EH (cell line): ENCODE data around the gene STX3.

ENCODE experiments used
- DNase-seq: peaks from one replicate; pipeline ENCODE4 v3.0.0-alpha.2; 2015; ENCODE audit warnings: low read depth

Gene STX3

DNA sequence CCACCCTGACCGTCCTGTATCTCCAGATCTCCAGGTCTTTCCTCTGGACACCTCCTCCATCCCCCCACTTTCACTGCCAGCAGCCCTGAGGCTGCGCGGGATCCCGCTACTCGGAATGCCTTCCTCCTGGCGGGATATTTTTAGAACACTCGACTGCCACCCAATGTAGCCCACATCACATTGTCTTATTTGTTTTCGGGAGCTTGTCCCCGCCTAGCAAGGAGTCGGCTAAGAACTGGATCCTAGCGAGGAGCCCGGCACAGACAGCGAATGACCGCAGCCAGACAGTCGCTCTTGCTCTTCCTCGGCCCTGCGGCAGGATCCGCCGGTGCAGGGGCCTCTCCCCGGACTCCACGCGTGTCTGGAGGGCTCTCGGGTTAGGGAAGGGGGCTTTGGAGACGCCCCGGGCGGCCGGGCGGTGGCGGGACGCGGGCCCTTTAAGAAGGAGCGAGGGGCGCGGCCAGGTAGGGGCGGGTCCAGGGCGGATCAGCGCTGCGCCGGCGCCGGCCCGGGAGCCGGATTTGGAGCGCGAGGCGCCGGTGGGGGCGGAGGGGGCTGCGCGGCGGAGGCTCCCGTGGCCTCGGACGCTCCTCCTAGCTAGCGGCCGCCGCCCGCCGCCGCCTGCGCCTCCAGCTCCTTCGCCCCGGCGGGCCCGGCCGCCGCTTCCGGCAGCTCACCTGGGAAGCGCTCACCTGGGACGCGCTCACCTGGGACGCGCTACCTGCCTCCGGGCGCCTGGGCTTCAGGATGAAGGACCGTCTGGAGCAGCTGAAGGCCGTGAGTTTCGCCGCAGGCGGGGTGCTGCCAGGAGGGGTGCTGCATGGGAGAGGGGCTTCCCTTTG is at the start of gene STX3:
Gene STX3 (plus strand): TSS at position 518 of the 842 bp plus-strand sequence. CDS start 230 bp downstream, at position 748.
- DNase-seq, result peak; percentile 83

DNA sequence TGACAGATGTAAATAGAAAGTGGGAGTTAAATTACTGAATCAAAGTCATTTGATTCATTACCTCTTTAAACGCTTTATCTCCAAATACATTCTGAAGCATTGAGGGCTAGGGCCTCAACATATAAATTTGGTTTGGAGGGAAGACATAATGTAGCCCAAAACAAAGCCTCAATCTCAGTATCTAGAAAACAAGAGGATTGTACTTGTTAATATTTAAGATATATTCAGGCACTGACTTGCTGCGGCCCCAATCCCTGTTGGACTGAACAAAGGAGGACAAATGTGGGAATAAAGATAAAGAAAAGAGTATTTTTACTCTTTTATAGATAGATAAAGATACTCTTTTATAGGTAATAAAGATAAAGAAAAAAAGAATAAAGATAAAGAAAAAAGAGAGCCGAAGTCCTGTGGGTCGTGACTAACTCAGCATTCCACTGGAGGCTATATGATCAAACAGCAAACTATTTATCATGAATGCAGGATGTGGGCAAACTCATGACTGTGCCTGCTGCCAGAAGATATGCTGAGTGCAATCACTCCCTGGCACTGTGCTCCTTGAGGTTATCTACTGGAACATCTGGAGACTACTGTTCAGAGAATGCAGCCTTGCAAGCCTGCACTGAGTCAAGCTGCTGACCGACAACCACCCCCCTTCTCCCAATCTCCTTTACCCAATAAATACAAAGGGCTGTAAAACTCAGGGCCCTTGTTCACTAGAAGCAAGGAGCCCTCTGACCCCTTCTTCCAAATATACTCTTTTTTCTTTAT is 48.5 kb upstream of the STX3 start:
- peak; percentile 95 for DNase-seq

GRCh38 chr11:59707371-59707770 is 47.8 kb upstream of the STX3 start:
- DNase-seq, result no peak

DNA sequence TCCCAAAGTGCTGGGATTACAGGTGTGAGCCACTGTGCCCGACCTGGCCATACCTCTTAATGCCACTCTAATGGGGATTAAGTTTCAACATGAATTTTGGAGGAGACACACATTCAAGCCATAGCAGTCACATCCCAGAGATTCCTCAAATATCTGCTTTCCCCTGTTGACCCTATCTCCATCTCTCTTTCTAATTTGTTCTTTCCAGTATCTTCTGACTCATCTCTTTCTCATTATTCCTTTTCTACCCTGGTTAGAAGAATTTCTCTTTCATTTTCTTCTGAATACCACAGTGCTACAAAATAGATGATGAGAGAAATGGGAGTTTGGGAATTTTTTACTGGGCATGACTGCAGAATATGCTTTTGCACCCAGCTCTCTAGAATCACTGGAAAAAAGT is 46.6 kb upstream of the STX3 start:
- DNase-seq, result peak; percentile 71

- no peak for DNase-seq
These were observed 44.9 kb upstream of the STX3 start for GRCh38 chr11:59710136-59710847.

DNA sequence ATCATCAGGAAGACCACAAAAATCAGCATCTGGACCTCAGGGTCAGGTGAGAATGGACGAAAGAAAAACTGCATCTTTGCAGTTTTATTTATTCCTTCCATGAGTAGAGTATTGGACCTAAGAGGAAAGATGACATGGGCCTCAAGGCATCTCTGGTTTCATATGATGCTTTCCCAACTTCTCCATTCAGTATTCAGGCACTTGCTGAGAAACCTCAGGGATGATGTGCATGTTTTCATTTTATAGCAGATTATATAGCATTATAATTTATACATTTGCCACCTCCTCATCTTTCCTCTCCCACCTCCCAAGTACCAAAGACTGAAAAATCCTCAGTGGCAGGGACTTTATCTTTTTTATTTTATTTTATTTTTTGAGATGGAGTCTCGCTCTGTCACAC is 41.4 kb upstream of the STX3 start, which contains the start of gene OR10V1:
Gene OR10V1 (minus strand): TSS at position 101 of the 400 bp plus-strand sequence. CDS start 0 bp downstream, at position 101.
- no peak for DNase-seq

- no peak for DNase-seq
These were observed 39.1 kb upstream of the STX3 start for GRCh38 chr11:59716051-59716450.

DNA sequence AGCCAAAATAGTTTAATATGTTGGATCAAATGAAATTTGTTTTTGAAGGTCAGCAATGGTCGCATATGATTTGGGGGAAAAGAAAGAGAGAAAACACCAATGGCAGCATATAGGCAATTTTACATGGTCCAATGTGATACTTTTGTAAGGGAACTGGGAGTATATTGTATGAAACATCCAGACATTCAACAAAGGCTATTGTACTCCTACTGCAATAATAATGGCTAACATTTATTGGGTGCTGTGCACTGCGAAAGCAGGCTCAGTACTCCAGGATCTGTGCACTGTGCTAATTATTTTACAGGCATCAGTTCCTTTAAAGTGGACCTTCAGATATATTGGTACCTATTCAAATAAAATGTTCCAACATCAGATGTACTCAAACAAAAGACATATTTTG is 35.6 kb upstream of the STX3 start:
- no peak for DNase-seq

GRCh38 chr11:59724066-59724465 is 31.1 kb upstream of the STX3 start:
- peak; percentile 8 for DNase-seq

GRCh38 chr11:59727426-59727825 is 27.8 kb upstream of the STX3 start:
- DNase-seq, result no peak

- no peak for DNase-seq
These were observed 27.0 kb upstream of the STX3 start for GRCh38 chr11:59728154-59728553.

- no peak for DNase-seq
These were observed 26.3 kb upstream of the STX3 start for GRCh38 chr11:59728913-59729312.

GRCh38 chr11:59729834-59730233 is 25.3 kb upstream of the STX3 start:
- no peak for DNase-seq

GRCh38 chr11:59730896-59731565 is 24.1 kb upstream of the STX3 start:
- no peak for DNase-seq

DNA sequence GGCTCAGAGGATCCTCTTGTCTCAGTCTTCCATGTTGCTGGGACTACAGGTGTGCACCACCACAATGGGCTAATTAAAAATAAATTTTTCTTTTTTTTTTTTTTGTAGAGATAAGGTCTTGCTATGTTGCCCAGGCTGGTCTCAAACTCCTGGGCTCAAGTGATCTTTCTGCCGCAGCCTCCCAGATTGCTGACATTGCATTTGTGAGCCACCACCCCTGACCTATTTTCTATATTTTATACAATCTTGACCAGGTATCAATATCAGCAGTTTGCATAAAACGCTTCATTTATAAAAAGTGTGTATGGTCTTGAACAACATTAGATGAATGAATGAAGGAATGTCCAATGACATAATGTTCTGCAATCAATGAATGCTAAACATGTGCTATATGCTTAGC is 9.1 kb upstream of the STX3 start:
- DNase-seq, result no peak

DNA sequence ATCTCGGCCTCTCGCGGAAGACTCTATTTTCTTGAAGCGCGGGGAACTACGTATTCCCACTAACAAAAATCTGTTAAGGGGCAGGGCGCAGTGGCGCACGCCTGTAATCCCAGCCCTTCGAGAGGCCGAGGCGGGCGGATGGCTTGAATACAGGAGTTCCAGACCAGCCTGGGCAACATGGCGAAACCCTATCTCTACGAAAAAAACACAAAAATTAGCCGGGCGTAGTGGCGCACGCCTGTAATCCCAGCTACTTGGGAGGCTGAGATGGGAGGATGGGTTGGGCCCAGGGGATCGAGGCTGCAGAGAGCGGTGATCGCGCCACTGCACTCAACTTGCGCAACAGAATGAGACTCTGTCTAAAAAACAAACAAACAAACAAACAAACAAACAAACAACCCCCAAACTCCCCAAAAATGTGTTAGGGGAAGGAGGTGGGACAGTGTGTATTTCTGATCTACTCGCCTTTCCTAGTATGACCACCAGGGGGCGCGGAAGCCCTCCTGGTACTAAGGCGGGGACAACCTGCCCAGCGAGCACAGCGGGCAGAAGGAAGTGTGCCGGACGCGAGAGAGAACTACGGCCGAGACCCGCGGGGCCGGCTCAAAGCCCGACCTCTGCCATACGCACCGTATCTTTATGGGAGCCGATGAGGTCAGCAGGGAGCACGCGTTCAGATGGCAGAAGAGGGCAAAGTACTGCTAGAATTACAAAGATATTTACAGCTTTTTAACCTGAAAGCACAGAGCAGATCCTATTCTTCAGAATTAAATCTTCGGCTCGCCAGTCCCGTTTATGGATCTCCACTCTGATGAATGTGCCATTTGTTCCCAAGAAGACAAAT is 1.3 kb upstream of the STX3 start:
- DNase-seq, result peak; percentile 81

DNA sequence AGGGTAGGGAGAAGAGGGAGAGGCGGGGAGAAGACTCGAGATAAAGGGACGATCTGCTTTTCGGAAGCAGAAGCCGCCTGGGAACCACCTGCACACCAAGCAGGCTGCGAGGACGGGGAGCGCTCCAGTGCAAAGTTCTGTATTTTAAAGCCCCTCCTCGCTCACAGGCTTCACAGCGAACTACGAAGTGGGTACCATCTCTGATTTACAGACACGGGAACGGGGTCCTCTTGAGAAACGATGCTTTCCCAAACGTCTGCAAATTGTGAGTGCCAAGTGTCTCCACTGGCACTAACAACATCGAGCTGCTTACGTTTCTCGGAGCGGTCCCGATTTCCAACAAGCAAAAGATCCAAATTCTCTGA is 700 bp upstream of the STX3 start:
- DNase-seq, result no peak

- peak; percentile 81 for DNase-seq
These were observed 753 bp downstream of the STX3 start for GRCh38 chr11:59755701-59756557.

GRCh38 chr11:59756558-59756840 is 1.3 kb downstream of the STX3 start:
- peak; percentile 28 for DNase-seq

GRCh38 chr11:59756845-59757244 is 1.7 kb downstream of the STX3 start:
- DNase-seq, result peak; percentile 50
